ENCODE measurements around the gene SH2D7.

DNA sequence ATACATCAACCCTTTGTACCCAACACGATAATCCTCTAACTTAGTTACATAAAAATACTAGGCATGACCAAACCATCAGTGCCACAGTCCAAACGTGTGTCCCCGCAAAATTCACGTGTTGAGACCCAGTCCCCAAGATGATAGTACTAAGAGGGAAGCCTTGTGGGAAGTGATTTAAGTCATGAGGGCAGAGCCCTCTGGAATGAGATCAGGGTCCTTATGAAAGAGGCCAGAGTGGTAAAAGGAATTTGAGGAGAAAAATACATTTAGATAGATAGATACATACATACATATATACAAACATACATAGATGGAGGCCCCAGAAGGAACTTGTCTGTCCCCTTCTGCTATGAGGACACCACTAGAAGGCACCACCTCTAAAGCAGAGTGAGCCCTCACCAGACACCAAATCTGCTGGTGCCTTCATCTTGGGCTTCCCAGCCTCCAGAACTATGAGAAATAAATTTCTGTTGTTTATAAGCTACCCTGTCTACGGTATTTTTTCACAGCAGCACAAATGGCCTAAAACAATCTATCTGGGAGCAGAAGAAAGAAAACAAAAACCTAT is 22.8 kb upstream of the SH2D7 start:
- TF ChIP-seq, protein P1, sequence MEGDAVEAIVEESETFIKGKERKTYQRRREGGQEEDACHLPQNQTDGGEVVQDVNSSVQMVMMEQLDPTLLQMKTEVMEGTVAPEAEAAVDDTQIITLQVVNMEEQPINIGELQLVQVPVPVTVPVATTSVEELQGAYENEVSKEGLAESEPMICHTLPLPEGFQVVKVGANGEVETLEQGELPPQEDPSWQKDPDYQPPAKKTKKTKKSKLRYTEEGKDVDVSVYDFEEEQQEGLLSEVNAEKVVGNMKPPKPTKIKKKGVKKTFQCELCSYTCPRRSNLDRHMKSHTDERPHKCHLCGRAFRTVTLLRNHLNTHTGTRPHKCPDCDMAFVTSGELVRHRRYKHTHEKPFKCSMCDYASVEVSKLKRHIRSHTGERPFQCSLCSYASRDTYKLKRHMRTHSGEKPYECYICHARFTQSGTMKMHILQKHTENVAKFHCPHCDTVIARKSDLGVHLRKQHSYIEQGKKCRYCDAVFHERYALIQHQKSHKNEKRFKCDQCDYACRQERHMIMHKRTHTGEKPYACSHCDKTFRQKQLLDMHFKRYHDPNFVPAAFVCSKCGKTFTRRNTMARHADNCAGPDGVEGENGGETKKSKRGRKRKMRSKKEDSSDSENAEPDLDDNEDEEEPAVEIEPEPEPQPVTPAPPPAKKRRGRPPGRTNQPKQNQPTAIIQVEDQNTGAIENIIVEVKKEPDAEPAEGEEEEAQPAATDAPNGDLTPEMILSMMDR (conservative IDR thresholded peaks at IDR 0.05; ENCODE audit: low read depth in 2 of 2): no peak
- no peak for TF ChIP-seq EZH2 (IDR thresholded peaks at IDR 0.05; ENCODE audit: low read depth, unreplicated experiment)
- no peak for TF ChIP-seq POLR2AphosphoS5 (IDR thresholded peaks at IDR 0.05; ENCODE audit: low read depth)
